Measurements from ENCODE around the gene CDH4. TPM values are rescaled to one million over a fixed set of nuclear protein-coding genes. Genes with fewer than 3 reads are reported as not detected.

Gene CDH4
- total and polyA plus RNA-seq, 2 donors (not counting 3 experiments of a cell fraction or from before 2014, with no cell fraction given): 0.17 to 0.51 TPM

- peaks cover 1% of the 10 kb centered on the region for H3K9me3 ChIP-seq (replicated peaks; ENCODE audit: control insufficient read depth, insufficient read depth, low read length)
- FAIRE-seq: no peak
- DNase-seq (ENCODE audit: low read depth, low spot score): no peak
- dilution Hi-C loops (cut with MboI; ENCODE audit: extremely low pct_ligation_motif_present, low sequenced_read_pairs): no loop called here
- no peaks in the 10 kb centered on the region for H3K36me3 ChIP-seq (ENCODE audit: control insufficient read depth in 2 of 2, extremely low read depth in 1 of 2, insufficient read depth in 2 of 2, low read length in 2 of 2)
- H3K27ac ChIP-seq (ENCODE audit: insufficient read depth, low read depth, low read length): no peak overlapping the region
- H3K27me3 ChIP-seq (ENCODE audit: control insufficient read depth in 2 of 2, insufficient read depth in 2 of 2, low read length in 2 of 2): no peaks in the 10 kb centered on the region
- POLR2A ChIA-PET: no interaction called here
- intact Hi-C loops (cut with micrococcal nuclease): no loop called here
- H4K20me1 ChIP-seq (replicated peaks; ENCODE audit: control insufficient read depth, extremely low read depth, insufficient read depth, low read length): no peaks in the 10 kb centered on the region
- no peaks in the 10 kb centered on the region for H3K4me1 ChIP-seq (ENCODE audit: control insufficient read depth, extremely low read depth, insufficient read depth, low read length)
- no peak overlapping the region for H3K9ac ChIP-seq (replicated peaks; ENCODE audit: extremely low read depth, insufficient read depth, low read length)
- no TSS peak for BruUV-seq (replicated peaks)
- H3K4me2 ChIP-seq (ENCODE audit: insufficient read depth, low read length): no peak overlapping the region
- TF ChIP-seq FOS (IDR thresholded peaks at IDR 0.05; ENCODE audit: borderline replicate concordance, insufficient read depth, low read length) (no peak), JUN (IDR thresholded peaks at IDR 0.05; ENCODE audit: borderline replicate concordance, insufficient read depth, insufficient read length, low read depth) (no peak), CTCF (IDR thresholded peaks at IDR 0.05; ENCODE audit: extremely low read depth in 1 of 2, insufficient read depth in 1 of 2, low read depth in 1 of 2, low read length in 2 of 2) (no peak), GATA2 (IDR thresholded peaks at IDR 0.05; ENCODE audit: insufficient read depth, insufficient read length, low read depth, low read length) (no peak), POLR2A (IDR thresholded peaks at IDR 0.05; ENCODE audit: low read depth, low read length) (no peak), MYC (IDR thresholded peaks at IDR 0.05; ENCODE audit: low read depth, low read length) (no peak), POLR2AphosphoS5 (IDR thresholded peaks at IDR 0.05; ENCODE audit: insufficient read depth, low read depth, low read length) (no peak), EZH2 (IDR thresholded peaks at IDR 0.05; ENCODE audit: borderline replicate concordance, low read depth, low read length, severe bottlenecking) (no peak)
- TF ChIP-seq, protein P1, sequence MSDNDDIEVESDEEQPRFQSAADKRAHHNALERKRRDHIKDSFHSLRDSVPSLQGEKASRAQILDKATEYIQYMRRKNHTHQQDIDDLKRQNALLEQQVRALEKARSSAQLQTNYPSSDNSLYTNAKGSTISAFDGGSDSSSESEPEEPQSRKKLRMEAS (IDR thresholded peaks at IDR 0.05; ENCODE audit: insufficient read depth, insufficient read length): no peak
- no peaks in the 10 kb centered on the region for H3K79me2 ChIP-seq (ENCODE audit: control insufficient read depth, insufficient read depth, low read length)
- no peaks in the 10 kb centered on the region for H3K9me1 ChIP-seq (replicated peaks; ENCODE audit: control insufficient read depth, extremely low read depth, insufficient read depth, low read length)
- CTCF ChIA-PET: no interaction called here
- H3K4me3 ChIP-seq (replicated peaks in 1 of 3; ENCODE audit: insufficient read depth in 1 of 3, low read depth in 1 of 3, low read length in 3 of 3): no peak overlapping the region
- H2AFZ ChIP-seq (ENCODE audit: low read depth, low read length): no peak overlapping the region
Observed at GRCh38 chr20:61822396-61822795, 570.3 kb downstream of the CDH4 start.

Measured in endothelial cell of umbilical vein (primary cell).